Measurements from ENCODE around the gene ZNF385A.

- TF ChIP-seq CTCF (conservative IDR thresholded peaks at IDR 0.05; ENCODE audit: low read length) (no peak), EZH2phosphoT487 (IDR thresholded peaks at IDR 0.05; ENCODE audit: borderline replicate concordance) (no peak)
Measured at GRCh38 chr12:54377797-54378515, 6.6 kb downstream of the ZNF385A start.

Measured in Loucy (cell line).